SK-N-SH treated with all-trans-retinoic acid at 6 μM for 48 hours (cell line): ENCODE results near the gene CH25H.

Experiments used
- ATAC-seq: fragments of 200-7000 bp; cut with Tn5 transposase; 3 replicates; pipeline ENCODE4 v1.9.1; 2020; ENCODE audit warnings: mild to moderate bottlenecking, moderate library complexity
- ARNTL ChIP-seq: fragments of 450-650 bp; formaldehyde crosslinking; IDR thresholded peaks from 2 replicates; pipeline ENCODE4 v1.5.0; 2020; ENCODE audit warnings: low read depth, mild to moderate bottlenecking, moderate library complexity, borderline replicate concordance
- BACH2 ChIP-seq: fragments of 250-450 bp; sonication (Bioruptor Pico); IDR thresholded peaks from 2 replicates; pipeline ENCODE4 v1.9.0; 2021; ENCODE audit warnings: mild to moderate bottlenecking, borderline replicate concordance
- CSDC2 ChIP-seq: fragments of 250-450 bp; sonication (Bioruptor Pico); IDR thresholded peaks from 2 replicates; pipeline ENCODE4 v1.5.0; 2020; ENCODE audit warnings: mild to moderate bottlenecking, moderate library complexity
- ESRRG ChIP-seq: fragments of 250-450 bp; sonication (Bioruptor Pico); IDR thresholded peaks from 2 replicates; pipeline ENCODE4 v1.6.1; 2021; ENCODE audit warnings: mild to moderate bottlenecking
- GLIS3 ChIP-seq: fragments of 250-450 bp; sonication (Bioruptor Pico); IDR thresholded peaks from 2 replicates; pipeline ENCODE4 v1.5.0; 2020; ENCODE audit warnings: mild to moderate bottlenecking, moderate library complexity
- ISL1 ChIP-seq: fragments of 250-450 bp; sonication (Bioruptor Pico); IDR thresholded peaks from 2 replicates; pipeline ENCODE4 v2.1.2; 2022; ENCODE audit warnings: mild to moderate bottlenecking, moderate library complexity
- OSR1 ChIP-seq: fragments of 250-450 bp; sonication (Bioruptor Pico); IDR thresholded peaks from 2 replicates; pipeline ENCODE4 v1.8.0; 2022; ENCODE audit warnings: moderate library complexity, mild to moderate bottlenecking, inconsistent platforms
- PPARA ChIP-seq: fragments of 250-450 bp; sonication (Bioruptor Pico); IDR thresholded peaks from 2 replicates; pipeline ENCODE4 v1.5.0; 2020; ENCODE audit warnings: mild to moderate bottlenecking, borderline replicate concordance
- RARB ChIP-seq: fragments of 250-450 bp; sonication (Bioruptor Pico); IDR thresholded peaks from 2 replicates; pipeline ENCODE4 v1.8.0; 2021; ENCODE audit warnings: mild to moderate bottlenecking, moderate library complexity
- SNAI2 ChIP-seq: fragments of 250-450 bp; sonication (Bioruptor Pico); IDR thresholded peaks from 2 replicates; pipeline ENCODE4 v1.5.0; 2020; ENCODE audit warnings: mild to moderate bottlenecking, moderate library complexity
- ZC3H10 ChIP-seq: fragments of 250-450 bp; sonication (Bioruptor Pico); IDR thresholded peaks from 2 replicates; pipeline ENCODE4 v1.5.1; 2021; ENCODE audit warnings: mild to moderate bottlenecking, moderate library complexity
- ZFP3 ChIP-seq: fragments of 250-450 bp; sonication (Bioruptor Pico); IDR thresholded peaks from 2 replicates; pipeline ENCODE4 v1.5.0; 2020; ENCODE audit warnings: mild to moderate bottlenecking, moderate library complexity
- ZFP30 ChIP-seq: fragments of 450-650 bp; formaldehyde crosslinking; IDR thresholded peaks from 2 replicates; pipeline ENCODE4 v1.5.0; 2022; ENCODE audit warnings: mild to moderate bottlenecking, moderate library complexity
- ZNF70 ChIP-seq: fragments of 450-650 bp; formaldehyde crosslinking; IDR thresholded peaks from 2 replicates; pipeline ENCODE4 v1.5.0; 2020; ENCODE audit warnings: mild to moderate bottlenecking, moderate library complexity
- ZNF8 ChIP-seq: fragments of 450-650 bp; formaldehyde crosslinking; IDR thresholded peaks from 2 replicates; pipeline ENCODE4 v1.5.0; 2020; ENCODE audit warnings: mild to moderate bottlenecking, moderate library complexity
- TF ChIP-seq, protein P1 (sequence below): fragments of 250-450 bp; sonication (Bioruptor Pico); IDR thresholded peaks from 2 replicates; pipeline ENCODE4 v1.5.1; 2021; ENCODE audit warnings: mild to moderate bottlenecking, moderate library complexity
- TF ChIP-seq, protein P2 (sequence below): fragments of 250-450 bp; sonication (Bioruptor Pico); IDR thresholded peaks from 2 replicates; pipeline ENCODE4 v1.8.0; 2021; ENCODE audit warnings: low read depth, mild to moderate bottlenecking, moderate library complexity, borderline replicate concordance
- TF ChIP-seq, protein P3 (sequence below): fragments of 250-450 bp; sonication (Bioruptor Pico); IDR thresholded peaks from 2 replicates; pipeline ENCODE4 v1.8.0; 2020; ENCODE audit warnings: mild to moderate bottlenecking, moderate library complexity, borderline replicate concordance
- TF ChIP-seq, protein P4 (sequence below): fragments of 250-450 bp; sonication (Bioruptor Pico); IDR thresholded peaks from 2 replicates; pipeline ENCODE4 v1.5.0; 2020; ENCODE audit warnings: mild to moderate bottlenecking, moderate library complexity
- TF ChIP-seq, protein P5 (sequence below): fragments of 250-450 bp; sonication (Bioruptor Pico); IDR thresholded peaks from 2 replicates; pipeline ENCODE4 v1.5.1; 2020; ENCODE audit warnings: low read depth, mild to moderate bottlenecking, moderate library complexity

Gene CH25H

DNA sequence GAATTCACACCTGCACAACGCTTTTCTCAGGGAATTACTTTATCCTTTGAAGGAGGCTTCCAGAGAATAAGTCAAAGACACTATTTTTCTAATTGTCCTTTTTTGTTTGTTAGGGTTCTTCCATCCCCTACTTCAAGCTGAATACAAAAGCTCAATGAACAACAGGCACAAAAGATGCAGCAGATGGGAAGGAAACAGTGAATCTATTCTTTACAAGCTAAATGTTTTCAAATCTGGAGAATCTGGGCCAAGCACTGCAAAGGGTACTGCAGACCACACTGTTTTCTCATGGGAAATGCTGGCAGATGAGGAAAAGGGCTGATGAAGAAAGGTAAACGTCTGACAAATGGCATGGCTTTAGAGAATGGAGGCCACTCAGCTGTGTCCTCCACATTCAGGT is 25.9 kb upstream of the CH25H start:
- no peak for ATAC-seq
- TF ChIP-seq ZC3H10 (CRISPR knock-in tag) (no peak), ZFP30 (CRISPR knock-in tag) (no peak), RARB (CRISPR knock-in tag) (no peak), ZFP3 (CRISPR knock-in tag) (no peak), ZNF8 (CRISPR knock-in tag) (no peak), SNAI2 (CRISPR knock-in tag) (no peak), PPARA (CRISPR knock-in tag) (no peak)
- TF ChIP-seq, protein P1, sequence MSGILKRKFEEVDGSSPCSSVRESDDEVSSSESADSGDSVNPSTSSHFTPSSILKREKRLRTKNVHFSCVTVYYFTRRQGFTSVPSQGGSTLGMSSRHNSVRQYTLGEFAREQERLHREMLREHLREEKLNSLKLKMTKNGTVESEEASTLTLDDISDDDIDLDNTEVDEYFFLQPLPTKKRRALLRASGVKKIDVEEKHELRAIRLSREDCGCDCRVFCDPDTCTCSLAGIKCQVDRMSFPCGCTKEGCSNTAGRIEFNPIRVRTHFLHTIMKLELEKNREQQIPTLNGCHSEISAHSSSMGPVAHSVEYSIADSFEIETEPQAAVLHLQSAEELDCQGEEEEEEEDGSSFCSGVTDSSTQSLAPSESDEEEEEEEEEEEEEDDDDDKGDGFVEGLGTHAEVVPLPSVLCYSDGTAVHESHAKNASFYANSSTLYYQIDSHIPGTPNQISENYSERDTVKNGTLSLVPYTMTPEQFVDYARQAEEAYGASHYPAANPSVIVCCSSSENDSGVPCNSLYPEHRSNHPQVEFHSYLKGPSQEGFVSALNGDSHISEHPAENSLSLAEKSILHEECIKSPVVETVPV (CRISPR knock-in tag) = no peak
- TF ChIP-seq, protein P2, sequence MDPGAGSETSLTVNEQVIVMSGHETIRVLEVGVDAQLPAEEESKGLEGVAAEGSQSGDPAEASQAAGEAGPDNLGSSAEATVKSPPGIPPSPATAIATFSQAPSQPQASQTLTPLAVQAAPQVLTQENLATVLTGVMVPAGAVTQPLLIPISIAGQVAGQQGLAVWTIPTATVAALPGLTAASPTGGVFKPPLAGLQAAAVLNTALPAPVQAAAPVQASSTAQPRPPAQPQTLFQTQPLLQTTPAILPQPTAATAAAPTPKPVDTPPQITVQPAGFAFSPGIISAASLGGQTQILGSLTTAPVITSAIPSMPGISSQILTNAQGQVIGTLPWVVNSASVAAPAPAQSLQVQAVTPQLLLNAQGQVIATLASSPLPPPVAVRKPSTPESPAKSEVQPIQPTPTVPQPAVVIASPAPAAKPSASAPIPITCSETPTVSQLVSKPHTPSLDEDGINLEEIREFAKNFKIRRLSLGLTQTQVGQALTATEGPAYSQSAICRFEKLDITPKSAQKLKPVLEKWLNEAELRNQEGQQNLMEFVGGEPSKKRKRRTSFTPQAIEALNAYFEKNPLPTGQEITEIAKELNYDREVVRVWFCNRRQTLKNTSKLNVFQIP (CRISPR knock-in tag) = no peak
- TF ChIP-seq, protein P3, sequence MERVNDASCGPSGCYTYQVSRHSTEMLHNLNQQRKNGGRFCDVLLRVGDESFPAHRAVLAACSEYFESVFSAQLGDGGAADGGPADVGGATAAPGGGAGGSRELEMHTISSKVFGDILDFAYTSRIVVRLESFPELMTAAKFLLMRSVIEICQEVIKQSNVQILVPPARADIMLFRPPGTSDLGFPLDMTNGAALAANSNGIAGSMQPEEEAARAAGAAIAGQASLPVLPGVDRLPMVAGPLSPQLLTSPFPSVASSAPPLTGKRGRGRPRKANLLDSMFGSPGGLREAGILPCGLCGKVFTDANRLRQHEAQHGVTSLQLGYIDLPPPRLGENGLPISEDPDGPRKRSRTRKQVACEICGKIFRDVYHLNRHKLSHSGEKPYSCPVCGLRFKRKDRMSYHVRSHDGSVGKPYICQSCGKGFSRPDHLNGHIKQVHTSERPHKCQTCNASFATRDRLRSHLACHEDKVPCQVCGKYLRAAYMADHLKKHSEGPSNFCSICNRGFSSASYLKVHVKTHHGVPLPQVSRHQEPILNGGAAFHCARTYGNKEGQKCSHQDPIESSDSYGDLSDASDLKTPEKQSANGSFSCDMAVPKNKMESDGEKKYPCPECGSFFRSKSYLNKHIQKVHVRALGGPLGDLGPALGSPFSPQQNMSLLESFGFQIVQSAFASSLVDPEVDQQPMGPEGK (CRISPR knock-in tag) = no peak

DNA sequence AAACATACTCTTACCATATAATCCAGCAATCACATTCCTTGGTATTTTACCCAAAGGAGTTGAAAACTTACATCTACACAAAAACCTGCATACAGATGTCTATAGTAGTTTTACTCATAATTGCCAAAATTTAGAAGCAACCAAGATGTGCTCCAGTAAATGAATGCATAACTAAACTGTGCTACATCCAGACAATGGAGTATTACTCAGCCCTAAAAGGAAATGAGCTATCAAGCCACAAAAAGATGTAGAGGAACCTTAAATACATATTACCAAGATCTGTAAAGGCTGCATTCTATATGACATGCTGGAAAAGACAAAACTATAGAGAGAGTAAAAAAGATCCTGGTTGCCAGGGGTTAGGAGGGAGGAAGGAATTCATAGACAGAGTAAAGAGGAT is 21.8 kb upstream of the CH25H start:
- no peak for TF ChIP-seq RARB (CRISPR knock-in tag)
- TF ChIP-seq, protein P2 (CRISPR knock-in tag) = no peak
- TF ChIP-seq OSR1 (CRISPR knock-in tag) = no peak
- TF ChIP-seq ZC3H10 (CRISPR knock-in tag) = no peak
- no peak for TF ChIP-seq ARNTL (CRISPR knock-in tag)
- TF ChIP-seq ISL1 (CRISPR knock-in tag) = no peak
- TF ChIP-seq PPARA (CRISPR knock-in tag) = no peak
- TF ChIP-seq BACH2 (CRISPR knock-in tag) = no peak
- TF ChIP-seq, all 23 proteins: peak for 0
- no peak for ATAC-seq

DNA sequence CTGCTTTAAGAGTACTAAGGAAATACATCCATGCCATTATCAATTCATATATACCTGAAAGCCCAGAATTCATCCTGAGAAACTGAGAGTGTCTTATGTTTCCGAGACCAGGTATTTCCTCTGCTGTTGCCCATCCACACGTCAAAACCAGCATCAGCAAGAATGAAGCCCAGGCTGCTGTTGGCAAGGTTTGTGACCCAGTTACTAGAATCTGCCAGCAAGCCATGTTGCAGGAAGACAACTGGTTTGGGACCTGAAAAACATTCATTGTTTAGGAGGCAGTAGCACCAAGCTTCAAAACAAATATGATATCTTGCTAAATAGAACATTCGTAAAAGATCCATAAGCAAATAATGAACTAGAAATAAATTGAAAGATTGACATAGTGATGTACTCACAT is 21.0 kb upstream of the CH25H start:
- ATAC-seq = no peak
- TF ChIP-seq, protein P4, sequence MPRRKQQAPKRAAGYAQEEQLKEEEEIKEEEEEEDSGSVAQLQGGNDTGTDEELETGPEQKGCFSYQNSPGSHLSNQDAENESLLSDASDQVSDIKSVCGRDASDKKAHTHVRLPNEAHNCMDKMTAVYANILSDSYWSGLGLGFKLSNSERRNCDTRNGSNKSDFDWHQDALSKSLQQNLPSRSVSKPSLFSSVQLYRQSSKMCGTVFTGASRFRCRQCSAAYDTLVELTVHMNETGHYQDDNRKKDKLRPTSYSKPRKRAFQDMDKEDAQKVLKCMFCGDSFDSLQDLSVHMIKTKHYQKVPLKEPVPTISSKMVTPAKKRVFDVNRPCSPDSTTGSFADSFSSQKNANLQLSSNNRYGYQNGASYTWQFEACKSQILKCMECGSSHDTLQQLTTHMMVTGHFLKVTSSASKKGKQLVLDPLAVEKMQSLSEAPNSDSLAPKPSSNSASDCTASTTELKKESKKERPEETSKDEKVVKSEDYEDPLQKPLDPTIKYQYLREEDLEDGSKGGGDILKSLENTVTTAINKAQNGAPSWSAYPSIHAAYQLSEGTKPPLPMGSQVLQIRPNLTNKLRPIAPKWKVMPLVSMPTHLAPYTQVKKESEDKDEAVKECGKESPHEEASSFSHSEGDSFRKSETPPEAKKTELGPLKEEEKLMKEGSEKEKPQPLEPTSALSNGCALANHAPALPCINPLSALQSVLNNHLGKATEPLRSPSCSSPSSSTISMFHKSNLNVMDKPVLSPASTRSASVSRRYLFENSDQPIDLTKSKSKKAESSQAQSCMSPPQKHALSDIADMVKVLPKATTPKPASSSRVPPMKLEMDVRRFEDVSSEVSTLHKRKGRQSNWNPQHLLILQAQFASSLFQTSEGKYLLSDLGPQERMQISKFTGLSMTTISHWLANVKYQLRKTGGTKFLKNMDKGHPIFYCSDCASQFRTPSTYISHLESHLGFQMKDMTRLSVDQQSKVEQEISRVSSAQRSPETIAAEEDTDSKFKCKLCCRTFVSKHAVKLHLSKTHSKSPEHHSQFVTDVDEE (CRISPR knock-in tag) = no peak
- no peak for TF ChIP-seq ZFP3 (CRISPR knock-in tag)
- TF ChIP-seq BACH2 (CRISPR knock-in tag) = no peak
- no peak for TF ChIP-seq ESRRG (CRISPR knock-in tag)
- no peak for TF ChIP-seq ARNTL (CRISPR knock-in tag)
- TF ChIP-seq ZNF70 = no peak
- no peak for TF ChIP-seq ZC3H10 (CRISPR knock-in tag)
- TF ChIP-seq ZFP30 (CRISPR knock-in tag) = no peak
- no peak for TF ChIP-seq CSDC2 (CRISPR knock-in tag)
- no peak for TF ChIP-seq SNAI2 (CRISPR knock-in tag)
- TF ChIP-seq GLIS3 (CRISPR knock-in tag) = no peak

DNA sequence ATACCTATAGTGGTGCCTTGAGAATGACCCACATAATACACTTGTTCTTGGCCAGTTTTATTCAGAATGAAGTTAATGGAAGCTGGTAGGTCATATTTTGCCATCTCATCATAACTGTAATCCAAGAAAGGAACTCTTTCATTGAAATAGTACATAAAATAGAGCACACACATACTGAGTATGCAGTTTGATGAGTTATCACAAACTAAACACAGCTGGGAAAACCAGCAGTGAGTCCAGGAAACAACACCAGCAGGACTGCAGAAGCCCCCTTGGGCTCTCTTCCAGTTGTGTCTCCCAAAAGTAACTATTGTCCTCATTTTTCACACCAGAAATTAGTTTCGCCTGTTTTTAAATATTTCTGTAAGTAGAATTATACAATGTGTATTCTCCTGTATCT is 19.8 kb upstream of the CH25H start:
- ATAC-seq = no peak
- no peak for TF ChIP-seq PPARA (CRISPR knock-in tag)
- TF ChIP-seq, protein P5, sequence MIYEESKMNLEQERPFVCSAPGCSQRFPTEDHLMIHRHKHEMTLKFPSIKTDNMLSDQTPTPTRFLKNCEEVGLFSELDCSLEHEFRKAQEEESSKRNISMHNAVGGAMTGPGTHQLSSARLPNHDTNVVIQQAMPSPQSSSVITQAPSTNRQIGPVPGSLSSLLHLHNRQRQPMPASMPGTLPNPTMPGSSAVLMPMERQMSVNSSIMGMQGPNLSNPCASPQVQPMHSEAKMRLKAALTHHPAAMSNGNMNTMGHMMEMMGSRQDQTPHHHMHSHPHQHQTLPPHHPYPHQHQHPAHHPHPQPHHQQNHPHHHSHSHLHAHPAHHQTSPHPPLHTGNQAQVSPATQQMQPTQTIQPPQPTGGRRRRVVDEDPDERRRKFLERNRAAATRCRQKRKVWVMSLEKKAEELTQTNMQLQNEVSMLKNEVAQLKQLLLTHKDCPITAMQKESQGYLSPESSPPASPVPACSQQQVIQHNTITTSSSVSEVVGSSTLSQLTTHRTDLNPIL = no peak
- no peak for TF ChIP-seq GLIS3 (CRISPR knock-in tag)
- TF ChIP-seq ARNTL (CRISPR knock-in tag) = no peak
- TF ChIP-seq ESRRG (CRISPR knock-in tag) = no peak
- TF ChIP-seq ZFP3 (CRISPR knock-in tag) = no peak
